Vagina (tissue), 2 donors: Measurements from ENCODE around the gene PDGFC.

ENCODE experiments used
- POLR2A ChIP-seq, 2 donors: fragments of 450-650 bp; IDR thresholded peaks; one replicate each; pipeline ENCODE4 v1.6.1; 2017; ENCODE audit warnings: antibody characterized with exemption in 2 of 2, mild to moderate bottlenecking in 2 of 2, moderate library complexity in 2 of 2
- POLR2AphosphoS5 ChIP-seq, 2 donors: sonication (generic); formaldehyde crosslinking; IDR thresholded peaks; one replicate each; pipeline ENCODE4 v1.9.0; 2017; ENCODE audit warnings: antibody characterized with exemption in 2 of 2, mild to moderate bottlenecking in 2 of 2, low read depth in 1 of 2; ENCODE audit not compliant: insufficient read depth in 1 of 2
- TF ChIP-seq, protein P1 (sequence below), 3 experiments: fragments of 450-650 bp in 2 of 3; fragments of 200-600 bp in 1 of 3; sonication (generic) in 1 of 3; IDR thresholded peaks; one replicate each; pipeline ENCODE4 v1.5.1; 2017 to 2019; ENCODE audit warnings: antibody characterized with exemption in 3 of 3, mild to moderate bottlenecking in 2 of 3, moderate library complexity in 2 of 3

DNA sequence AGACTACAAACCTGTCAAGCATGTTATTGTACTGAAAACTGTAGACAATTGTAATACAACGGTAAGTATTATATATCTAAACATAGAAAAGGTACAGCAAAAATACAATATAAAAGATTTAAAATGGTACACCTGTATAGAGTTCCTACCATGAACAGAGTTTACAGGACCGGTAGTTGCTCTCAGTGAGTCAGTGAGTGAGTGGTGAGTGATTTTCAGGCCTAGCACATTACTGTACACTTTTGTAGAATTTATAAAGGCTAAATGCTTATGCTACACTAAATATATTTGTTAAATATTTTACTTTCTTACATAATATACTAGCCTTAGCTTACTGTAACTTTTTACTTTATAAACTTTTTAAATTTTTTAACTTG is 37.4 kb downstream of the PDGFC start:
- TF ChIP-seq, protein P1, sequence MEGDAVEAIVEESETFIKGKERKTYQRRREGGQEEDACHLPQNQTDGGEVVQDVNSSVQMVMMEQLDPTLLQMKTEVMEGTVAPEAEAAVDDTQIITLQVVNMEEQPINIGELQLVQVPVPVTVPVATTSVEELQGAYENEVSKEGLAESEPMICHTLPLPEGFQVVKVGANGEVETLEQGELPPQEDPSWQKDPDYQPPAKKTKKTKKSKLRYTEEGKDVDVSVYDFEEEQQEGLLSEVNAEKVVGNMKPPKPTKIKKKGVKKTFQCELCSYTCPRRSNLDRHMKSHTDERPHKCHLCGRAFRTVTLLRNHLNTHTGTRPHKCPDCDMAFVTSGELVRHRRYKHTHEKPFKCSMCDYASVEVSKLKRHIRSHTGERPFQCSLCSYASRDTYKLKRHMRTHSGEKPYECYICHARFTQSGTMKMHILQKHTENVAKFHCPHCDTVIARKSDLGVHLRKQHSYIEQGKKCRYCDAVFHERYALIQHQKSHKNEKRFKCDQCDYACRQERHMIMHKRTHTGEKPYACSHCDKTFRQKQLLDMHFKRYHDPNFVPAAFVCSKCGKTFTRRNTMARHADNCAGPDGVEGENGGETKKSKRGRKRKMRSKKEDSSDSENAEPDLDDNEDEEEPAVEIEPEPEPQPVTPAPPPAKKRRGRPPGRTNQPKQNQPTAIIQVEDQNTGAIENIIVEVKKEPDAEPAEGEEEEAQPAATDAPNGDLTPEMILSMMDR (IDR thresholded peaks at IDR 0.05): no peak
- TF ChIP-seq POLR2AphosphoS5 (IDR thresholded peaks at IDR 0.05; ENCODE audit: insufficient read depth in 1 of 2, low read depth in 1 of 2): no peak
- TF ChIP-seq POLR2A (IDR thresholded peaks at IDR 0.05): no peak
